GM18951 (cell line): ENCODE data around the gene SCYL3.
"Not testable (repeated sequence)": the region's sequence is repeated elsewhere in the genome, so short reads cannot be mapped to it uniquely, and the experiment has no call there.

ENCODE experiments used
- POLR2A ChIP-seq: IDR thresholded peaks from 4 replicates; pipeline ENCODE4 v1.6.1; 2011; ENCODE audit warnings: mild to moderate bottlenecking; ENCODE audit not compliant: insufficient read length, insufficient read depth; ENCODE audit errors: extremely low read depth
- in situ Hi-C: fragments of 300-500 bp; cut with MboI; formaldehyde crosslinking; loops from one replicate; pipeline ENCODE4 v1.12.0; 2022; ENCODE audit warnings: low sequenced_read_pairs, mixed read lengths, inconsistent platforms; ENCODE audit not compliant: unreplicated experiment

Gene SCYL3

GRCh38 chr1:169891539-169891885 lies 2.2 kb downstream of the SCYL3 start:
- TF ChIP-seq POLR2A: no peak
- in situ Hi-C loops: no loop called here

DNA sequence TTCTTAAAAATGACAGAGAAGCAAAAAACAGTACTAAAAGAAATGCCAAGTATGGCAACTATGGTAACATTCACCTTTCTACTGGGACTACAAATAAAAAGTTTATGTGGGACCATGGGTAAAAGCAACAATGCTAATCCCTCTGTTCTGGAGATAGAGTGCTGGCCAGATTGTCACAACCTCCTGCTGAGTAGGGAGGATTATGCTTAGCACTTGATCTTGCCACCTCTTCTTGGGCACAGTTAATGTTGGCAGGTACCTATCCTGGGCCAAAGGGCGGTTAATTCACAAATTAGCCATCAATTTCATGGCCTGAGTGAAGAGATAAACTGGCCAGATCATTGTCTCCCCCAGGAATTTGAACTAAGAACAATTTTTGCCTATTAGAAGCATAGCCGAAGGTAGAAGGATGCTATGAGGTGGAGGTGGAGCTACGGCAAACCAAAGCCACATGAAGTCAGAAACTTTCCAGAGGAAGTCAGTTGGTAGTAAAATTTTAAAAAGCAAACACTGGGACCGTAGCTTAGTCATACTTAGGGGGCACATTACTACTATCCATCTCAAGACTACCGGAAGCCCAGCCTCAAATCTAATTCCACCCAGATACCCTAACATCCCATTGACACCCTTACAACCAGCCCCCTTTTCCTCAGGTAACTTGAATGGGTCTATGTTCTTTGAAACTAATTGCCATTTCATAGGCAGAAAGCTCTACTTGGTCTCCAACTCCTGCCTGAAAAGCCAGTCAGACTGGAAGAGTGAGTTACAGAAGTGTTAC lies 2.7 kb downstream of the SCYL3 start:
- TF ChIP-seq POLR2A: peak; percentile 44
- in situ Hi-C loops: no loop called here

DNA sequence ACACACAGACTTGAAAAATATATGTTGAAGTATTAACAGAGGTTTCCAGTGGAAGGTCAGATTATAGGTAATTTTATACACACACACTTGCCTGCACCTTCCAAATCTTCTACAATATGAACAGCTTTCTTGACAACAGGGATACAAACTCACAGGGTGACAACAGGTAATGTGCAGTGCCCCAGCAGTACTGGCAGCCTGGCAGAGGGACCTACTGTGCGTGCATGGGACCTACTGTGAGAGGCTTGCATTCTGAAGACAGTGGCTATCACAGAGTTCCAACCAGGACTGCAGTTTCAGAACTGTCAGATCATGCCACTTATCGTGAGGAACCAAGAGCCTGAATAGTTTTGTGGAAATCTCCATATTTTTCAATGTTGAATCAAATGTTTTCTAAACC lies 3.8 kb downstream of the SCYL3 start:
- in situ Hi-C loops: no loop called here

DNA sequence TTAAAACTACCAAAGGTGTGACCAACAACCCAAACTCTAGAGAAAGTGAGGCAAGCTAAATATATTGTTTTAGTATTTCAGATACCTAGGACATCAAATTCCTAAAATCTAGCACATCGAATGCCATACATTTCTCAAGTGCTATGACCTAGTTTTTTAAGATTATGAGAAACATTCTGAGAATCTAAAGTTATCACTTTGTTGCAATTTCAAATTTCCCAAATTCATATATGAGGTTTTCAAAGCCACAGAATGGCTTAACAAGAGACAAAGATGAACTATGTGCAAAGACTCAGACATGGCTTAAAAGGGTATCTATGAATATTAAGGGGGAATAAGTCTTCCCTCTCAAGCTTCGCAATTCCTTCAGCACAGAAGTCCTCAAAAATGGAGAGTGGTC lies 6.8 kb downstream of the SCYL3 start:
- in situ Hi-C loops: no loop called here
- TF ChIP-seq POLR2A: no peak

More for the DNA sequence above, 3.8 kb downstream of the SCYL3 start:
- no peak for TF ChIP-seq POLR2A

- TF ChIP-seq POLR2A: no peak
- in situ Hi-C loops: no loop called here
Measured at GRCh38 chr1:169886422-169886821, 7.3 kb downstream of the SCYL3 start.

GRCh38 chr1:169885207-169885606 lies 8.5 kb downstream of the SCYL3 start:
- in situ Hi-C loops: no loop called here
- no peak for TF ChIP-seq POLR2A

- no peak for TF ChIP-seq POLR2A
Measured at GRCh38 chr1:169884634-169885033, 9.1 kb downstream of the SCYL3 start.

DNA sequence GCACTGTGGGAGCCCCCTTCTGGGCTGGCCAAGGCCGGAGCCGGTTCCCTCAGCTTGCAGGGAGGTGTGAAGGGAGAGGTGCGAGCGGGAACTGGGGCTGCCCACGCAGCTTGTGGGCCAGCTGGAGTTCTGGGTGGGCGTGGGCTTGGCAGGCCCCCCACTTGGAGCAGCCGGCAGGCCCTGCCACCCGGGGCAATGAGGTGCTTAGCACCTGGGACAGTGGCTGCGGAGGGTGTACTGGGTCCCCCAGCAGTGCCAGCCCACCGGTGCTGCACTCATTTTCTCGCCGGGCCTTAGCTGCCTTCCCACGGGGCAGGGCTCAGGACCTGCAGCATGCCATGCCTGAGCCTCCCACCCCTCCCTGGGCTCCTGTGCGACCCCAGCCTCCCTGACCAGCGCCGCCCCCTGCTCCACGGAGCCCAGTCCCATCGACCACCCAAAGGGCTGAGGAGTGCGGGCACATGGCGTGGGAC lies 11.6 kb downstream of the SCYL3 start:
- in situ Hi-C loops: no loop called here
- no peak for TF ChIP-seq POLR2A

More at GRCh38 chr1:169884634-169885033, 9.1 kb downstream of the SCYL3 start:
- in situ Hi-C loops: no loop called here

DNA sequence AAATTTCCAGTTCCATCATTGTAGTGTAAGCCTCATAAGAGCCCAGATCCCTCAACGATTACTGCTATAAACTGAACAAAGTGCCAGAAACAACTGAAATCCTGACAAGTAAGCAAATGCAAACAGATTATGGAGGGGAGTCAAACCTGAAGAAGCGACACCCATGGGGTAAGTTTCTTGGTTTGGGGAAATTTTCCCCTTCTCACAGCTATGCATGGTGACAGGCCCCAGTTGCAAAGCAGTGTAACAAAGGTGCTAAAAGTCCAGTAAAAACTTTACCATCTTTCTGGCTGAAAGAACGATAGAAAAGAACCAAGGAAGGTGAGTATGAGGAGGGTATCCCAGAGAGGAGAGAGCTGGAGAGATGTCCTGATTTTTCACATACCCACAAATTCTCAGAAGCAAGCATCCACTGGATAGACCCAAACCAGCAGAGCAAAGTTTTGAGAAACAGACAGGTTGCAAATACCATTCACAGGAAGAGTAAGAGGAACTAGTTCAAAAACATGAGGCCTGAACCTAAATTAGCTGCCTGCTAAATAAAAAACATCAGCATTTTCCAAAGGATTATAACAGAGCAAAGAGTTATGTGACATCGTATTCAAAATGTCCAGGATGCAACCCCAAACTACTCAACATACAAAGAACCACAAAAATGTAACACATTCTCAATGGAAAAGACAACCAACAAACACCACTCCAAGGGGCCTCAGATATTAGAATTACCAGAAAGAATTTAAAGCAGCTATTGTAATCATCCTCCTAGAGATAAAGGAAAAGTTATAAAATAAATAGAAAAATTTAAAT lies 14.5 kb downstream of the SCYL3 start:
- no peak for TF ChIP-seq POLR2A
- in situ Hi-C loops: no loop called here

GRCh38 chr1:169878498-169878897 lies 15.2 kb downstream of the SCYL3 start:
- TF ChIP-seq POLR2A: no peak
- in situ Hi-C loops: no loop called here

- in situ Hi-C loops: no loop called here
- TF ChIP-seq POLR2A: no peak
Measured at GRCh38 chr1:169877800-169878491, 15.8 kb downstream of the SCYL3 start.

GRCh38 chr1:169874229-169874628 lies 19.5 kb downstream of the SCYL3 start:
- TF ChIP-seq POLR2A: no peak
- in situ Hi-C loops: no loop called here

- TF ChIP-seq POLR2A: no peak
- in situ Hi-C loops: no loop called here
Measured at GRCh38 chr1:169873582-169874199, 20.0 kb downstream of the SCYL3 start.

DNA sequence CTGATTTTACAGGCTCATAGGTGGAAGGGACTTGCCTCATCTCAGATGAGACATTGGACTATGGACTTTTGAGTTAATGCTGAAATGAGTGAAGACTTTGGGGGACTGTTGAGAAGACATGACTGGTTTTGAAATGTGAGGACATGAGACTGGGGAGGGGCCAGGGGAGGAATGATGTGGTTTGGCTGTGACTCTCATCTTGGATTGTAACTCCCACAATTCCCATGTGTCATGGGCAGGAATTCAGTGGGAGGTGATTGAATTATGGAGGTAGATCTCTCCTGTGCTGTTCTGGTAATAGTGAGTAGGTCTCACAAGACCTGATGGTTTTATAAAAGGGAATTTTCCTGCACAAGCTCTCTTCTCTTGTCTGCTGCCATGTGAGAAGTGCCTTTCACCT lies 20.8 kb downstream of the SCYL3 start:
- no peak for TF ChIP-seq POLR2A

DNA sequence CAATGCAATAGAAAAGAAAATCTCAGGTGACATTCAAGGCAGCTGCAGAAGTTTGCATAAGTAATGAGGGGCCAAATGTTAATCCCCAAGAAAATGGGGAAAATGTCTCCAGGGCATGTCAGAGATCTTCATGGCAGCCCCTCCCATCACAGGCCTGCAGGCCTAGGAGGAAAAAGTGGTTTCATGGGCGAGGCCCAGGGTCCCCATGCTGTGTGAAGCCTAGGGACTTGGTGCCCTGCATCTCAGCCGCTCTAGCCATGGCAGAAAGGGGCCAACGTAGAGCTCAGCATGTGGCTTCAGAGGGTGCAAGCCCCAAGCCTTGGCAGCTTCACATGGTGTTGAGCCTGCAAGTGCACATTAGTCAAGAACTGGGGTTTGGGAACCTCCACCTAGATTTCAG lies 21.7 kb downstream of the SCYL3 start:
- in situ Hi-C loops: not testable (repeated sequence)

More for the DNA sequence above, 20.8 kb downstream of the SCYL3 start:
- in situ Hi-C loops: no loop called here
